ENCODE measurements around the gene ARHGAP6.

DNA sequence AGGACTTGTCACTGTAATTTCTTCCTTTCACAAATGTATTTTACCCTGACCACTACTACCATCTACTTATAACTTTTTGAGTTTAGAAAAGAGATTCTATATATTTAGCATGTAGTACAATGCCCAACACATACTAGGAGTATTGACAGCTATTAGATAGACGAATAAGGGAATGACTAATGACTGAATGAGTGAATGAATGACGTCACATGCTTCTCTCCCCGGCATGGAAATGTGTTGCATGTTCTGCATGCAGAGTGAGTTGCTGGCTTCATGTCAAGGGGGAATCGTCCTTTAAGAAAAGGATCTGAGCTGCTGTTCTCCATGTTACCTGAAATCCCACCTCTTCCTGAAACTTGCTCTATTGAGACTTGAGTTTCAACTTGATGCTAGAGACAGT, 459.9 kb downstream of the ARHGAP6 start:
- TF ChIP-seq KDM4B (CRISPR knock-in tag; IDR thresholded peaks at IDR 0.05): no peak
- TF ChIP-seq, protein P1, sequence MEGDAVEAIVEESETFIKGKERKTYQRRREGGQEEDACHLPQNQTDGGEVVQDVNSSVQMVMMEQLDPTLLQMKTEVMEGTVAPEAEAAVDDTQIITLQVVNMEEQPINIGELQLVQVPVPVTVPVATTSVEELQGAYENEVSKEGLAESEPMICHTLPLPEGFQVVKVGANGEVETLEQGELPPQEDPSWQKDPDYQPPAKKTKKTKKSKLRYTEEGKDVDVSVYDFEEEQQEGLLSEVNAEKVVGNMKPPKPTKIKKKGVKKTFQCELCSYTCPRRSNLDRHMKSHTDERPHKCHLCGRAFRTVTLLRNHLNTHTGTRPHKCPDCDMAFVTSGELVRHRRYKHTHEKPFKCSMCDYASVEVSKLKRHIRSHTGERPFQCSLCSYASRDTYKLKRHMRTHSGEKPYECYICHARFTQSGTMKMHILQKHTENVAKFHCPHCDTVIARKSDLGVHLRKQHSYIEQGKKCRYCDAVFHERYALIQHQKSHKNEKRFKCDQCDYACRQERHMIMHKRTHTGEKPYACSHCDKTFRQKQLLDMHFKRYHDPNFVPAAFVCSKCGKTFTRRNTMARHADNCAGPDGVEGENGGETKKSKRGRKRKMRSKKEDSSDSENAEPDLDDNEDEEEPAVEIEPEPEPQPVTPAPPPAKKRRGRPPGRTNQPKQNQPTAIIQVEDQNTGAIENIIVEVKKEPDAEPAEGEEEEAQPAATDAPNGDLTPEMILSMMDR (CRISPR knock-in tag; IDR thresholded peaks at IDR 0.05): no peak

Data from HepG2 (cell line).